ENCODE measurements around the gene PRKAG3.

DNA sequence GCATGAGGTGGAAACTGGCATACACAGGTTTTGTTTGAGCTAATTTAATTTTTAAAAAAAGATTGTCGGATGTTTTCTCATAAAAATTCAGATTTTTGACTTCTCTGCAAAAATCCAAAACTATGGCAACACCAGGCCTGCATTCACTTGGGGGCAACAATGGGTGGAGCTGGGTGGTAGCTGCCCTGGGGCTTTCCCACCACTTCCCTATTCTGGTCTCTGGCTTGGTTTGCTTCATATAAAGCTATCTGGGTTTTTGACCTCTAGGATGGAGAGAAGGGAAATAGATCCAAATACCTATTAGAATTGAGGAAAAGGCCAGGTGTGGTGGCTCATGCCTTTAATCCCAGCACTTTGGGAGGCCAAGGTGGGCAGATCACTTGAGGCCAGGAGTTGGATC, 55.1 kb downstream of the PRKAG3 start:
- TF ChIP-seq, protein P1, sequence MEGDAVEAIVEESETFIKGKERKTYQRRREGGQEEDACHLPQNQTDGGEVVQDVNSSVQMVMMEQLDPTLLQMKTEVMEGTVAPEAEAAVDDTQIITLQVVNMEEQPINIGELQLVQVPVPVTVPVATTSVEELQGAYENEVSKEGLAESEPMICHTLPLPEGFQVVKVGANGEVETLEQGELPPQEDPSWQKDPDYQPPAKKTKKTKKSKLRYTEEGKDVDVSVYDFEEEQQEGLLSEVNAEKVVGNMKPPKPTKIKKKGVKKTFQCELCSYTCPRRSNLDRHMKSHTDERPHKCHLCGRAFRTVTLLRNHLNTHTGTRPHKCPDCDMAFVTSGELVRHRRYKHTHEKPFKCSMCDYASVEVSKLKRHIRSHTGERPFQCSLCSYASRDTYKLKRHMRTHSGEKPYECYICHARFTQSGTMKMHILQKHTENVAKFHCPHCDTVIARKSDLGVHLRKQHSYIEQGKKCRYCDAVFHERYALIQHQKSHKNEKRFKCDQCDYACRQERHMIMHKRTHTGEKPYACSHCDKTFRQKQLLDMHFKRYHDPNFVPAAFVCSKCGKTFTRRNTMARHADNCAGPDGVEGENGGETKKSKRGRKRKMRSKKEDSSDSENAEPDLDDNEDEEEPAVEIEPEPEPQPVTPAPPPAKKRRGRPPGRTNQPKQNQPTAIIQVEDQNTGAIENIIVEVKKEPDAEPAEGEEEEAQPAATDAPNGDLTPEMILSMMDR (conservative IDR thresholded peaks at IDR 0.05) = no peak
- no peak for TF ChIP-seq EZH2 (IDR thresholded peaks at IDR 0.05; ENCODE audit: low read depth)
